Ovary (tissue), 9 donors: ENCODE data around the gene TBC1D22B. TPM values are rescaled to one million over a fixed set of nuclear protein-coding genes. Genes with fewer than 3 reads are reported as not detected.

Experiments used
- DNase-seq, 5 donors: peaks; one replicate each; pipeline ENCODE4 v3.0.0-alpha.2; 2019 to 2020
- H3K27ac ChIP-seq, 2 donors: fragments of 200-600 bp; one replicate each; pipeline versions ENCODE4 v1.5.1 to v1.8.0; 2019 to 2022
- H3K27me3 ChIP-seq: fragments of 200-600 bp; one replicate; pipeline ENCODE4 v1.8.0; 2022
- H3K36me3 ChIP-seq: fragments of 200-600 bp; sonication (generic); one replicate; pipeline ENCODE4 v1.5.1; 2019
- H3K4me1 ChIP-seq: one replicate; pipeline ENCODE4 v1.8.1; 2013; ENCODE audit warnings: mild to moderate bottlenecking, moderate library complexity; ENCODE audit not compliant: insufficient read depth
- H3K4me3 ChIP-seq: fragments of 200-600 bp; sonication (generic); one replicate; pipeline ENCODE4 v1.5.1; 2017
- H3K9me3 ChIP-seq, 2 donors: fragments of 200-600 bp in 1 of 2; sonication (generic) in 1 of 2; one replicate each; pipeline versions ENCODE4 v1.5.1 to v1.8.1; 2013 to 2019; ENCODE audit warnings: mild to moderate bottlenecking in 1 of 2, moderate library complexity in 1 of 2
- CTCF ChIP-seq, 3 donors: fragments of 450-650 bp in 2 of 3; fragments of 200-600 bp in 1 of 3; IDR thresholded peaks; one replicate each; pipeline versions ENCODE4 v1.5.1 to v1.8.0; 2016 to 2022; ENCODE audit warnings: antibody characterized with exemption in 3 of 3, mild to moderate bottlenecking in 1 of 3
- EP300 ChIP-seq: sonication (generic); formaldehyde crosslinking; IDR thresholded peaks from one replicate; pipeline ENCODE4 v1.6.1; 2017; ENCODE audit warnings: antibody characterized with exemption
- POLR2A ChIP-seq: fragments of 450-650 bp; IDR thresholded peaks from one replicate; pipeline ENCODE4 v1.6.1; 2017; ENCODE audit warnings: antibody characterized with exemption, mild to moderate bottlenecking, moderate library complexity
- WGBS, 3 donors: extraction: QIAGEN DNeasy Blood & Tissue Kit in 1 of 3; methylation state at CpG; one replicate each; pipeline versions ENCODE4 v1.1.5 to v1.1.7; 2013 to 2017; 5-methylcytosine and 5-hydroxymethylcytosine counted together
- intact Hi-C, 4 donors: fragments of 100-400 bp; cut with DNase I; formaldehyde crosslinking; loops; one replicate each; pipeline versions ENCODE4 v1.11.0 to v1.15.1; 2022 to 2023
- polyA plus RNA-seq, 2 donors: library from polyadenylated mRNA; stranded (reverse); fragments of 200-250 nt in 1 of 2; fragments of 350-450 nt in 1 of 2; fragmentation: Illumina TruSeq in 1 of 2; extraction: RNeasy Lipid Tissue Mini Kit (QIAGEN cat#74804) in 1 of 2; gene quantifications; one replicate each; pipeline ENCODE4 v1.2.3, GENCODE V29; 2013 to 2014
- total RNA-seq, 7 donors: library from RNA; depleted of rRNA in 2 of 7; stranded (reverse); fragments of >200 nt in 2 of 7; fragmentation: NEBNext Ultra II Directional in 3 of 7; extraction: Animal tissue kit (Norgen Biotek cat#: 25700) in 3 of 7; gene quantifications; one replicate each; pipeline versions ENCODE4 v1.1.0 to v1.2.4, GENCODE V29; 2016 to 2023
- donor health status: DM: no; HTN: no; CAD: no; lungs with moderate emphysema.
- donor health status: DM: no; HTN: no; CAD: no.
- donor health status: Bipolar disorder and iron deficiency.
- donor health status: DM: yes; HTN: yes; CAD: no.
- donor health status: DM: no; HTN: no; CAD: no.
- donor health status: DM: yes; HTN: yes; CAD: no.

TBC1D22B gene
- total and polyA plus RNA-seq, 9 donors: 7.4 to 17.7 (median 12.8) TPM

GRCh38 chr6:37309692-37310091 lies 52.1 kb downstream of the TBC1D22B start:
- no peak overlapping the region for H3K4me3 ChIP-seq
- DNase-seq: no peak
- no peak overlapping the region for H3K27ac ChIP-seq
- peaks cover 2% of the 10 kb centered on the region for H3K4me1 ChIP-seq
- no peaks in the 10 kb centered on the region for H3K36me3 ChIP-seq
- H3K9me3 ChIP-seq: no peaks in the 10 kb centered on the region
- 63 to 95% (median 79%) methylated on average over 3 of the region's 3 CpGs for WGBS, 3 donors
- TF ChIP-seq EP300 (no peak), CTCF (IDR thresholded peaks at IDR 0.05) (no peak), POLR2A (no peak)
- intact Hi-C loops: no loop called here
- no peaks in the 10 kb centered on the region for H3K27me3 ChIP-seq

GRCh38 chr6:37310966-37311365 lies 53.4 kb downstream of the TBC1D22B start:
- TF ChIP-seq POLR2A (no peak), CTCF (IDR thresholded peaks at IDR 0.05) (no peak), EP300 (no peak)
- Histone ChIP-seq H3K9me3 (no peaks in the 10 kb centered on the region), H3K27me3 (no peaks in the 10 kb centered on the region), H3K4me3 (no peak overlapping the region), H3K4me1 (peaks cover 3% of the 10 kb centered on the region), H3K36me3 (no peaks in the 10 kb centered on the region), H3K27ac (no peak overlapping the region)
- 74 to 83% (median 79%) methylated on average over 3 of the region's 3 CpGs for WGBS, 3 donors
- DNase-seq: no peak
- intact Hi-C loops: no loop called here

GRCh38 chr6:37311741-37312473 lies 54.3 kb downstream of the TBC1D22B start:
- no peaks in the 10 kb centered on the region for H3K36me3 ChIP-seq
- no peak overlapping the region for H3K27ac ChIP-seq
- H3K9me3 ChIP-seq: no peaks in the 10 kb centered on the region
- no peaks in the 10 kb centered on the region for H3K27me3 ChIP-seq
- intact Hi-C loops: no loop called here
- H3K4me3 ChIP-seq: no peak overlapping the region
- no peak for DNase-seq
- 19 to 24% (median 20%) methylated on average over 2 of the region's 2 CpGs for WGBS, 3 donors
- H3K4me1 ChIP-seq: peaks cover 3% of the 10 kb centered on the region
- TF ChIP-seq POLR2A: no peak
- TF ChIP-seq EP300: no peak
- TF ChIP-seq CTCF (IDR thresholded peaks at IDR 0.05): no peak

- no peak for DNase-seq
- no peaks in the 10 kb centered on the region for H3K36me3 ChIP-seq
Observed at GRCh38 chr6:37313723-37314486, 56.3 kb downstream of the TBC1D22B start.

More at GRCh38 chr6:37313723-37314486, 56.3 kb downstream of the TBC1D22B start:
- Histone ChIP-seq H3K27ac (no peak overlapping the region), H3K4me3 (no peak overlapping the region), H3K9me3 (no peaks in the 10 kb centered on the region), H3K4me1 (peaks cover 2% of the 10 kb centered on the region), H3K27me3 (no peaks in the 10 kb centered on the region)
- TF ChIP-seq POLR2A (no peak), CTCF (IDR thresholded peaks at IDR 0.05) (no peak), EP300 (no peak)
- WGBS, 3 donors: 90 to 93% (median 93%) methylated on average over 13 of the region's 13 CpGs
- intact Hi-C loops: no loop called here
